Measurements from ENCODE around the gene NAPG.

The NAPG gene

DNA sequence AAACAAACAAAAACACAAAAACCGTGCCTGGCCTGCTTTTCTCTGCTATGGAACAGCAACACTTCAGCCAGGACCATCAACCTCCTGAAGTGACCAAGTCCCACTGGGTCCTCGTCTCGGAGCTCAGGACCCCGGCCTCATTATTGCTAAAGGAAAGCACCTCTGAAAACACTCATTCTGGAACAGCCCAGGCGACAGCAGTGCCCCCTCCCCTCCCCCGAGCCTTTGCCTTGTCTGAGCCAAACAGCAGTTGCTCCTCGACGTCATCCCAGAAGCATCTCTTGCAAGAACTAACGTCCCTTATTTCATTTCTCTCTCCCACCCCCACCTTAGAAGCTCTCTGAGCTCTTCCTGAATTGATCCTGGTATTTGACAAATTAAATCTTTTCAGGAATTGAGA, 44.0 kb upstream of the NAPG start:
- H3K27ac ChIP-seq (ENCODE audit: low read length) = no peak overlapping the region
- no peak overlapping the region for H2AFZ ChIP-seq (ENCODE audit: low read depth, low read length)
- H3K79me2 ChIP-seq (ENCODE audit: low read length) = no peaks in the 10 kb centered on the region
- TF ChIP-seq, protein P1, sequence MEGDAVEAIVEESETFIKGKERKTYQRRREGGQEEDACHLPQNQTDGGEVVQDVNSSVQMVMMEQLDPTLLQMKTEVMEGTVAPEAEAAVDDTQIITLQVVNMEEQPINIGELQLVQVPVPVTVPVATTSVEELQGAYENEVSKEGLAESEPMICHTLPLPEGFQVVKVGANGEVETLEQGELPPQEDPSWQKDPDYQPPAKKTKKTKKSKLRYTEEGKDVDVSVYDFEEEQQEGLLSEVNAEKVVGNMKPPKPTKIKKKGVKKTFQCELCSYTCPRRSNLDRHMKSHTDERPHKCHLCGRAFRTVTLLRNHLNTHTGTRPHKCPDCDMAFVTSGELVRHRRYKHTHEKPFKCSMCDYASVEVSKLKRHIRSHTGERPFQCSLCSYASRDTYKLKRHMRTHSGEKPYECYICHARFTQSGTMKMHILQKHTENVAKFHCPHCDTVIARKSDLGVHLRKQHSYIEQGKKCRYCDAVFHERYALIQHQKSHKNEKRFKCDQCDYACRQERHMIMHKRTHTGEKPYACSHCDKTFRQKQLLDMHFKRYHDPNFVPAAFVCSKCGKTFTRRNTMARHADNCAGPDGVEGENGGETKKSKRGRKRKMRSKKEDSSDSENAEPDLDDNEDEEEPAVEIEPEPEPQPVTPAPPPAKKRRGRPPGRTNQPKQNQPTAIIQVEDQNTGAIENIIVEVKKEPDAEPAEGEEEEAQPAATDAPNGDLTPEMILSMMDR (IDR thresholded peaks at IDR 0.05; ENCODE audit: low read depth, low read length) = no peak
- TF ChIP-seq EZH2phosphoT487 (IDR thresholded peaks at IDR 0.05; ENCODE audit: low read depth) = no peak
- peaks cover 9% of the 10 kb centered on the region; the same call in 1 of the 2 replicates for H3K9me3 ChIP-seq (ENCODE audit: insufficient read depth, low read length)
- no peaks in the 10 kb centered on the region for H3K4me1 ChIP-seq (ENCODE audit: low read length)
- peaks cover 5% of the 10 kb centered on the region; the same call in 1 of the 2 replicates for H3K27me3 ChIP-seq (ENCODE audit: low read depth, low read length)
- H4K20me1 ChIP-seq (ENCODE audit: insufficient read depth, low read length) = no peaks in the 10 kb centered on the region
- no peak overlapping the region for H3K9ac ChIP-seq (ENCODE audit: low read length)
- no peak overlapping the region for H3K4me2 ChIP-seq (ENCODE audit: low read length)
- no peaks in the 10 kb centered on the region for H3K36me3 ChIP-seq (replicated peaks; ENCODE audit: low read depth, low read length)
- H3K4me3 ChIP-seq (ENCODE audit: low read length) = no peak overlapping the region

DNA sequence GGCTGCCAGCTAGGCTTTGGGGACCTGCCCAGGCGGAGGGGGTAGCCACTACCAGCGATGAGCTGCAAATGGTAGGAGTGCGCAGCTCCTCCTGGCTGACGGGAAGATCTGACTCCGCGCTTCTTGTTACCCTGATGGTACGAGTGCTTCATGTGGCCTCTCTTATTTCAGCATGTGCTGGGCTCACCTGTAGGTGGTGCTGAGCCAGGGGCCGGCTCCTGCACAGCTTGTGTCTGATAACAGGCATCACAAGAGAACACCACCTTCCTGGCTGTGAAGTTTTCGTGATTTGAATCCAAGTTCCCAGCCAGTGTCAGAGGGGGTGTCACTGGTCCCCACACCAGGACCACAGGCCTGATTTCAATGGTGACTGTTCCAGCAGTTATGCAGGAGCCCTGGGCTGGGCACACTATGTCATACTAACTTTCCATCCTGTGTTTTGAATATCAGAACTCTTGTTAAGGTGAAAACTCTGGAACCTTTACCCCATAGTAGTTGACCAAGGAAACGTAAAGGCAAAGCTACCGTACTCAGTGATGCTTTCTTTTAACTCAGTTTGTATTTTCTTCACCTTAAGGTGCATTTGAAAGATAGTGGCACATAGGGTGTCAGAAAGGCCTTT, 43.4 kb upstream of the NAPG start:
- Histone ChIP-seq H2AFZ (ENCODE audit: low read depth, low read length) (no peak overlapping the region), H3K27ac (ENCODE audit: low read length) (no peak overlapping the region), H4K20me1 (ENCODE audit: insufficient read depth, low read length) (no peaks in the 10 kb centered on the region), H3K9me3 (ENCODE audit: insufficient read depth, low read length) (peaks cover 9% of the 10 kb centered on the region; the same call in 1 of the 2 replicates), H3K79me2 (ENCODE audit: low read length) (no peaks in the 10 kb centered on the region), H3K4me3 (ENCODE audit: low read length) (no peak overlapping the region), H3K4me2 (ENCODE audit: low read length) (no peak overlapping the region), H3K27me3 (ENCODE audit: low read depth, low read length) (peaks cover 5% of the 10 kb centered on the region; the same call in 1 of the 2 replicates), H3K9ac (ENCODE audit: low read length) (no peak overlapping the region), H3K36me3 (replicated peaks; ENCODE audit: low read depth, low read length) (no peaks in the 10 kb centered on the region), H3K4me1 (ENCODE audit: low read length) (no peaks in the 10 kb centered on the region)
- no peak for TF ChIP-seq EZH2phosphoT487 (IDR thresholded peaks at IDR 0.05; ENCODE audit: low read depth)
- TF ChIP-seq, protein P1 (IDR thresholded peaks at IDR 0.05; ENCODE audit: low read depth, low read length) = no peak

DNA sequence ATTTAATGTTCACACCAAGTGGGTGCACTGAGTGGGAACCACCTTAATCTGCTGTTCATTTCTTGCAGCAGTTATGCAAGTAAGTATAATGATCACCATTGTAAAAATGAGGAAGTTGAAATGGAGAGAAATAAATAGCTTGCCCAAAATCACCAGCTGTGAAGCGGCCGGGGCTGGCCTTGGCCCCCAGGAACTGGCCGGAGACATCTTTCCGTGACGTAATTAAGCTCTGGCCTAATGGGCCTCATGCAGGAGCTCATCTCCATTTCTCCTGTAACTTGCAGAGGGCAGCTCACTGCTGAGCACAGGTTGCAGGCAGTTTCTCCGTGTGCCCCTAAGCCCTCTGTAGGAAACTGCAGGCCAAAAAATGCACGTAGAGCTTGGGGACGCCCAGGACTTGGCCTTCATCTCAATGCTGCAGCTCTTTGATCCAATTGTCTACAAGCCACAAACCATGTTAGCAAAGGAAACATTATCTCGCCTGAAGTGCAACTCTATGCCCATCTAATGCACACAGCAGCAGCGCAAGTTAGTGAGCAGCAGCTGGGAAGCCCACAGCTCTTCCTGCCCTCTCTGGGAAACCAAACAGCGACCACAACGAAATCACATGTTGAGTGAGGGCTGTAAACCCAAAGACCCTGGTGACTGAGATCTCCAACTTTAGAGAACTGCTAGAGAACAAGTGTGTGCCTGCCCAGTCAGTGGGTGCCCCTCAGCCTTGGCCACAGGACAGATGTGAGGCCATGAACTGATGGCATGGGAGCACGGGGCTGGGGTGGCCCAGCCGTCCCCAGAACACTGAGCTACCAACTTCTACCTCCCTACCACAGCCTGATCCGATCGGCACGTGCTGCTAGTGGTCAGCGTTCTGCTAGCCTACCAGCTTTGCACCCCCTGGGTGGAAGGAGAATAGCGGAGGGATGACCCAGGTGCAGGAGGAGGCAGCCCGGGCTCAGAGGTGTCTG, 42.6 kb upstream of the NAPG start:
- Histone ChIP-seq H3K4me3 (ENCODE audit: low read length) (no peak overlapping the region), H3K9ac (ENCODE audit: low read length) (no peak overlapping the region), H3K4me1 (ENCODE audit: low read length) (no peaks in the 10 kb centered on the region), H3K36me3 (replicated peaks; ENCODE audit: low read depth, low read length) (no peaks in the 10 kb centered on the region), H4K20me1 (ENCODE audit: insufficient read depth, low read length) (no peaks in the 10 kb centered on the region), H3K27me3 (ENCODE audit: low read depth, low read length) (peaks cover 5% of the 10 kb centered on the region; the same call in 1 of the 2 replicates), H2AFZ (ENCODE audit: low read depth, low read length) (no peak overlapping the region), H3K9me3 (ENCODE audit: insufficient read depth, low read length) (peaks cover 9% of the 10 kb centered on the region; the same call in 1 of the 2 replicates), H3K27ac (ENCODE audit: low read length) (no peak overlapping the region), H3K79me2 (ENCODE audit: low read length) (no peaks in the 10 kb centered on the region), H3K4me2 (ENCODE audit: low read length) (no peak overlapping the region)
- TF ChIP-seq, protein P1 (IDR thresholded peaks at IDR 0.05; ENCODE audit: low read depth, low read length) = no peak
- no peak for TF ChIP-seq EZH2phosphoT487 (IDR thresholded peaks at IDR 0.05; ENCODE audit: low read depth)

DNA sequence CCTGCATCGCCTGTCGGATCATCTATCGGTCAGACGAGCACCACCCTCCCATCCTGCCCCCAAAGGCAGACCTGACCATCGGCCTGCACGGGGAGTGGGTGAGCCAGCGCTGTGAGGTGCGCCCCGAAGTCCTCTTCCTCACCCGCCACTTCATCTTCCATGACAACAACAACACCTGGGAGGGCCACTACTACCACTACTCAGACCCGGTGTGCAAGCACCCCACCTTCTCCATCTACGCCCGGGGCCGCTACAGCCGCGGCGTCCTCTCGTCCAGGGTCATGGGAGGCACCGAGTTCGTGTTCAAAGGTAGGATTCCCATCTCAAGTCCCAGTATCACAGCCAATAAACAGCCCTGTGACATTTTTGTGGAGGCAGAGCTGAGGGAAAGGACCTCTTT, 40.4 kb upstream of the NAPG start:
- Histone ChIP-seq H3K4me1 (ENCODE audit: low read length) (no peaks in the 10 kb centered on the region), H3K36me3 (replicated peaks; ENCODE audit: low read depth, low read length) (no peaks in the 10 kb centered on the region), H3K9me3 (ENCODE audit: insufficient read depth, low read length) (peaks cover 9% of the 10 kb centered on the region; the same call in 1 of the 2 replicates), H4K20me1 (ENCODE audit: insufficient read depth, low read length) (no peaks in the 10 kb centered on the region), H3K79me2 (ENCODE audit: low read length) (no peaks in the 10 kb centered on the region), H3K27ac (ENCODE audit: low read length) (no peak overlapping the region), H2AFZ (ENCODE audit: low read depth, low read length) (no peak overlapping the region), H3K4me3 (ENCODE audit: low read length) (no peak overlapping the region), H3K4me2 (ENCODE audit: low read length) (no peak overlapping the region), H3K9ac (ENCODE audit: low read length) (no peak overlapping the region), H3K27me3 (ENCODE audit: low read depth, low read length) (no peaks in the 10 kb centered on the region)
- TF ChIP-seq EZH2phosphoT487 (IDR thresholded peaks at IDR 0.05; ENCODE audit: low read depth) = no peak
